GM03348 (cell line): Measurements from ENCODE around the gene SRSF12.

Experiments
- DNase-seq: peaks from one replicate; pipeline ENCODE4 v3.0.0; 2012; ENCODE audit warnings: low spot score

SRSF12 gene

GRCh38 chr6:89117211-89118108, at the start of gene SRSF12:
Gene SRSF12 (minus strand): TSS chr6:89118071. CDS start chr6:89117887, 184 bp downstream.
- peak; percentile 83 for DNase-seq

DNA sequence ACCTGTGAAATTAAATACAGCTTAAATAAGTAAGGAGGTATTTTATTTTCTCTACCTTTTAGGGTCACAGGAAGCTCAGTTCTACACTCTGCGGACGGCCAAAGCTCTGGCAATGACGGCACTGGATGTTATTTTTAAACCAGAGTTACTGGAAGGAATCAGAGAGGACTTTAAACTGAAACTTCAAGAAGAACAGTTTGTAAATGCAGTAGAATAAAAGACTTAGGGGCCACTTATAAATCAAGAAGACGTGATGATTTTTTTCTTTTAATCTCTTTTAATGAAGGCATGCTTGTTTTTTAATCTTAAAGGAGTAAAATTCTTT, 44.1 kb upstream of the SRSF12 start:
- no peak for DNase-seq

DNA sequence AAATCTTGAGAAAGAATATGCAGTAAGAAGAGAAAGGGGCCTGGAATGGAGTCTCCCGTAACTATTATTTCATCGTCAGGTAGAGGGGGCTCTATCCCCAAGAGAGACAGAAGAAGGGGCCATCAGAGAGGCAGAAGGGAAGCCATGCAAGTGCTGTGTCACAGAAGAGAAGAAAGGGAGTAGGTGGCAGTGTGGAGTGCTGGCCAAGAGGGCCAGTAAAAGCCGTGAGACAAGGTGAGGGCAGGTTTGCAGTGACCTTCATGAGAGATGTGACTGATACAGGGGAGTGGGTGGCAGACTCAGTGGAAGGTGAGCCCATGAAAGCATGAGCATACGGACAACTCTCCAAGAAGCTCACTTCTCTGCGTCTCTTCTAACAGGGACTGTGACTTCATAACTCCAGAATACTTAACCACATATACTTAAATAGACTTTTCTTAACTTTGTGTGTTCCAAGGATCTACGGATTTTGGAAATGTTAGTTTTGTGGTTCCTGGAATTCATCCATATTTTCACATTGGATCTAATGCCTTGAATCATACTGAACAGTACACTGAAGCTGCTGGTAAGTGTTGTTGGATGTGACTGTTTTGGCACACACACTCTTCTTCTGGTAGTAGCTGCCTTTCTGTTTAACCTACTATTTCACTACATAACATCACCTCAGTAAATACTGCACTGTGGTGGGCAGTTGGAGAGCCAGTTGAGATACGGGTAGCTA, 43.6 kb upstream of the SRSF12 start:
- no peak for DNase-seq

- no peak for DNase-seq
Observed at GRCh38 chr6:89160331-89161092, 42.6 kb upstream of the SRSF12 start.

GRCh38 chr6:89154131-89154530, 36.3 kb upstream of the SRSF12 start:
- DNase-seq, result no peak

DNA sequence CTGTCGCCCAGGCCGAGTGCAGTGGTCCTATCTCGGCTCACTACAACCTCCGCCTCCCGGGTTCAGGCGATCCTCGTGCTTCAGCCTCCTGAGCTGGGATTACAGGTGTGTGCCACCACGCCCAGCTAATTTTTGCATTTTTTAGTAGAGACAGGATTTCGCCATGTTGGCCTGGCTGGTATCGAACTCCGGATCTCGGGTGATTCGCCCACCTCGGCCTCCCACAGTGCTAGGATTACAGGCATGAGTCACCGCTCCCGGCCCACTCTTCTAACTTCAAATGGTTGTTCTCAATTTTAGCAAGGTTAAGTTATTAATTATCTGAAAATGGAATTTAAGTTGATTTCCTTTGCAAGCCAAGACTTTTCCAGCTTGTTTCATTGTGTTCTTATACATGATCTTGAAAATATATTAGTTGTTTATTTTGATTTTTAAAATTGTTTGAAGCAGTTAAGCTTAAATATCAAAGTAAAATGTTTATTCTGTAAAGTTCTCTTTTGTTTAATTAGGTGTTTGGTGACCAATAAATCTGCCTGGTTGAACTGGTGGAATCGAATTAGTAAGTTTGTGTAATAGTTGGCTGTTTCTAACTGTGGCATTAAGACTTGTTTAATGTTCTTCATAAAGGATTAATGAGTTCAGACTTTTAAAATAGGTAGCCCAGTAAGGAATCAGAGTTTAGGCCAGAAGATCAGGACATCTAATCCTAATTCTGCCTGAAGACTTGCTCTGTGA, 30.3 kb upstream of the SRSF12 start:
- DNase-seq, result no peak

- DNase-seq, result peak; percentile 16
Observed at GRCh38 chr6:89146718-89147700, 29.1 kb upstream of the SRSF12 start.

- DNase-seq, result peak; percentile 80
Observed at GRCh38 chr6:89145956-89146717, 28.3 kb upstream of the SRSF12 start, which contains the start of gene PM20D2. Gene PM20D2 (plus strand): TSS chr6:89146055. CDS start chr6:89146145, 90 bp downstream.

- peak; percentile 27 for DNase-seq
Observed at GRCh38 chr6:89145091-89145955, 27.5 kb upstream of the SRSF12 start.

- DNase-seq, result no peak
Observed at GRCh38 chr6:89144354-89144906, 26.6 kb upstream of the SRSF12 start.

- peak; percentile 17 for DNase-seq
Observed at GRCh38 chr6:89140347-89141156, 22.7 kb upstream of the SRSF12 start.

- no peak for DNase-seq
Observed at GRCh38 chr6:89139509-89140346, 21.9 kb upstream of the SRSF12 start.

GRCh38 chr6:89138173-89138572, 20.3 kb upstream of the SRSF12 start:
- no peak for DNase-seq

GRCh38 chr6:89134723-89135122, 16.9 kb upstream of the SRSF12 start:
- no peak for DNase-seq

- no peak for DNase-seq
Observed at GRCh38 chr6:89133981-89134380, 16.1 kb upstream of the SRSF12 start.

- DNase-seq, result no peak
Observed at GRCh38 chr6:89132057-89132456, 14.2 kb upstream of the SRSF12 start.

- DNase-seq, result no peak
Observed at GRCh38 chr6:89131599-89131998, 13.7 kb upstream of the SRSF12 start.
